Stimulated activated CD4-positive, alpha-beta T cell treated with anti-CD3 and anti-CD28 coated beads, Interleukin-12 subunit alpha, Interleukin-12 subunit beta, amount 100 ng/mL, for 24 hours (primary cell): ENCODE measurements around the gene HEATR9.
"Not testable (repeated sequence)": the region's sequence is repeated elsewhere in the genome, so short reads cannot be mapped to it uniquely, and the experiment has no call there.

Experiments
- DNase-seq, 2 experiments: peaks; one replicate each; pipeline ENCODE4 v3.0.0-alpha.2; 2020; ENCODE audit warnings: low read depth in 2 of 2

HEATR9 gene, protein sequence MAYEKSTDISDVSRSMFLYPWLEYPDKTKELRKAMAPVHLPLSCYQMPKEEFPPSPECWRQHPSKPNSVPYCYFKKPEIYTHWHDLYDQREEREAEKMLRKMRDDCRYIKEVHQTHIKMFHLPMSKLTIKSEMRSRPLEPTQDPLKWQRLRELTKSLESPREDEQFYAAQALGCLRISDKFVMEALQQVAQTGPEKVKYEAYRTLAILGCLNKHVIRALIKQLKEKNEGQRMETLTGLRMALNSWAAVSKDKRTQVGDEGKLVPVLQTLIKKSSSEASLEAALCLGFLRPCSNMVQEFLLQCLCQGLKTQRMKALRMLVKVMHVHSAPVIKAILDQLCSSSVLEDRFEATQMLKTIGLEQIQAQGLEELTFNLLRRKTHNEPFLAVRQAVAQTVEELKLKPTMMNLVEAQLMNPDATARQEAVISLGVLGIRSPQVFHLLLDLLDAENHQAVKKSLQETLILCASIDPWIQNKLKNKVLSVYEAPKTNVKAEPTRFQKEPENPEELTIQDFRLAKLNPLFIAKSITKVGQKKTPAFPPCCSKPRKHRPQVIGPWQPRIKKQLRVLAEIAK

DNA sequence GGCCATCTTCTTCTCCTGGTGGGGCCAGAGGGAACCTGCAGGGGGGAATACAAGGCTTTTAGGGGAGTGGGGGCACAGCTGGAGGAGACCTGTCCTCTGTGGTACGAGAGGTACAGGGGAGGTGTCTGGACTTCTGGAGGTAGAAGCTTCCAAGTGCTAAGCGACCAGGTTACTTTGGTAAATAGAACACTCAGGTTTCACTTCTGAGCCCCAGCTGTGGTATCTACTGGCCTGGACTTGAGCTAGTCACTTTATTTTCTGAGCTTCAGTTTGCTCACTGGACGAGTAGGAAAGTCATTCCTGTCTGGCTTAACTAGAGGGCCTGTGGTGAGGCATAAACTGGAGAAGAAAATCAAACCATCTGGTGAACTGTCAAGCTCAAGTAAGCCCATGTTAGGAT, at the start of gene HEATR9:
Gene HEATR9, minus strand, starts transcription at position 155 of the 400 bp plus-strand sequence. Its CDS starts 149 bp downstream, at position 6.
- no peak for DNase-seq

DNA sequence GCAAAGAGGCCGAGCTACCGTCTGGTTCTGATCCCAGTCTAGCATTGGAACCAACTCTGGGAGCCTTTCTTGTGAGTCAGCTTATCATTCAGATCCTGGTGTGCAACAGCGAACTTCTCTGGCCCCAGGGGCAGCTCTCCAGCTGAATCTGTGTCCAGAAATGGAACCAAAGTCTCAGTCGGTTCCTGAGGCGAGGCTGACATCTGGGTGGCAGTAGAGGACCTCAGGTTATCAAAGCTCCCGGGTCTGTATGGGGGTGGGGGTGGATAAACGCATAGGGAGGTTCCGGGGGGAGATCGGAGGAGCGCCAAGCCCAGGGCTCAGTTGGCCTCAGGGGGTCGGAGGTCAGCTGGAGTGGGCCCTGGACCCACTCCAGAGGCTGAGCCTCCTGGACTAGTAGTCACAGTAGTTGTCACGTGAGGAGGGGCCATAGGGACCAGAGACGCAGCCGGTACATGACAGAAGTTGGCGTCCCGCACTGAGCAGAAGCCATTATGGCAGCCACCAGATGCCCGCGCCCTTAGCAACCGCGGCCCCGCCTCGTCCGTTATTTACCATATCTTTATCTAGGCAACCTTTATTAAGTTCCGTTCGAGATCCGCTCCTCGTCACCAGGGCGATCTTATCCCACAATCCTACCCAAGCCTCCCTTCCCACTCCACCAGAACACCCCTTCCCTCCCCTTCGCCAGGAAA, 49.0 kb upstream of the HEATR9 start:
- no peak for DNase-seq

DNA sequence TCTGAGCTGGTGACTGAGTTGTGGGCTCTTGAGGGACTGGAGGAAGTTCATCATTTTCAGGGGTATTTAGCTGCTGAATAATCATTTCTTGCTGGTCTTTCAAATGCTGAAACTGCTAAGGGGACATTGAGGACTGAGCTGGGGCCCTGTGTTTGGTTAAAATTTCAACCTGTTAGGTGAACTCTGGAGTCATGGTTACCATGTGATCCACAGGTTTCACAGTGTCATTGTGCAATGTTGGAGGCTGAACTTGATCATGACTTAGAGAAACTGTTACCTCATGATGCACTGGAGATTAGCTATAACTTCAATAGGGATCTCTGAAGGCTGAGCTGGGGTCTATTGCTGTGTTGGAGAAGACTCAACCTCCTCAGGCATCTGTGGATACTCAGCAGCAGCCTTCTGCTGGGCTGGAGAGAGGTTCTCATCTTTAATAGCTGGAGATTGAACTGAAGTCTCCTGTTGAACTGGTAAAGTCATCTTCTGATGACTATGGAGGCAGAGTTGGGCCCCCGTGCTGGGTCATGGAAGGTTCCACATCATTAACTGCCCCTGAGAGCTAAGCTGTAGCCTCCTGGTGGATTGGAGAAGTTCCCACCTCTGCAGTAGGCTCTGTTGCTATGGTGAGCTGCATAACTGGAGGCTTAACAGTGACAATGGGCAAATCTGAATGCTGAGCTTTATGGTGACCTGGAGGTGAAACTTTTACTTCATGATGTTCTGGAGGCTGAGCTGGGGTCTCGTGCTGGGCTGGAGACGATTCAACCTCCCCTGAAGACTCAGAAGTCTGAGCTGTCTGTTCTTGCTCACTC, 46.7 kb upstream of the HEATR9 start:
- DNase-seq = no peak

DNA sequence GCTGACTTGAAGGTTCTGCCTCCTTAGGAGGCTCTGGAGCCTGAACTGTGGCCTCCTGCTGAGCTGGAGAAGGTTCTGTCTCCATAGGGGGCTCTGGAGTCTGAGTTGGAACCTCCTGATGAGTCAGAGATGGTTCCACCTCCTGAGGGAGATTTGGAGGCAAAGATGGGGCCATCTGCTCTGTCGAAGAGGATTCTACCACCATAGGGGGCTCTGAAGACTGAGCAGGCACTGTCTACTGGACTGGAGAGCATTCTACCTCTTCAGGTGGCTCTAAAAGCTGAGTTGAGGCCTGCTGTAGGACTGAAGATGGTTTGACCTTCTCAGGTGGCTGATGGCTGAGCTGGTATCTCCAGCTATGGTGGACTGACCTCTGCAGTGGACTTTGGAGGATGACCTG, 45.7 kb upstream of the HEATR9 start:
- no peak for DNase-seq

DNA sequence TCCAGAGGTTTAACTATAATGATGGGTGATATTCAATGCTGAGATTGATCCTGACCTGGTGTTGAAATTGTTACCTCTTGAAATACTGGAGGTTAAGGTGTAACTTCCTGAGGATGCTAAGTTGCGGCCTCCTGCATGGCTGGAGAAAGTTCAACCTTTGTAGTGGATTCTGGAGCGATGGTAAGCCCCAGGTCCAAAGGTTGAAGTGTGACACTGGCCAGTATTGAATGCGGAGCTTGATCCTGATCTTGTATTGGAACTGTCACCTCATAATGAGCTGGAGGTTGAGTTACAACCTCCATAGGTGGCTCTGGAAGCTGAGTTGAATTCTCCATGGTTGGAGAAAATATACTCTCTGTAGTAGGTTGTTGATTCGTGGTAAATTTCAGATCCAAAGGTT, 44.9 kb upstream of the HEATR9 start:
- no peak for DNase-seq

DNA sequence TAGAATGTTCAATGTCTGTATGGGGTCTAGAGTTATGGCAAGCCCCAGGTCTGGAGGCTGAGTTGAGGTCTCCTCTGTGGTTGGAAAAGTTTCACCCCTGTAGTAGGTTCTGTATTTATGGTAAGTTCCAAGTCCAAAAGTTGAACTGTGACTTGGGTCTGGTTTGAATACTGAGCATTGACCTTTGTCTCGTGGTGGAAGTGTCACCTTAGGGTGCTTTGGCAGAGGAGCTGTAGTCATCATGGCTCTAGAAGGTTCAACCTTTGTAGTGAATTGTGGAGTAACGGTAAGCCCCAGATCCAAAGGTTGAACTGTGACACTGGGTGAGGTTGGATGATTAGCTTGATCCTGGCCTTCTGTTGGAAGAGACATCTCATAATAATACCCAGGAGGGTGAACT, 44.3 kb upstream of the HEATR9 start:
- DNase-seq = no peak

DNA sequence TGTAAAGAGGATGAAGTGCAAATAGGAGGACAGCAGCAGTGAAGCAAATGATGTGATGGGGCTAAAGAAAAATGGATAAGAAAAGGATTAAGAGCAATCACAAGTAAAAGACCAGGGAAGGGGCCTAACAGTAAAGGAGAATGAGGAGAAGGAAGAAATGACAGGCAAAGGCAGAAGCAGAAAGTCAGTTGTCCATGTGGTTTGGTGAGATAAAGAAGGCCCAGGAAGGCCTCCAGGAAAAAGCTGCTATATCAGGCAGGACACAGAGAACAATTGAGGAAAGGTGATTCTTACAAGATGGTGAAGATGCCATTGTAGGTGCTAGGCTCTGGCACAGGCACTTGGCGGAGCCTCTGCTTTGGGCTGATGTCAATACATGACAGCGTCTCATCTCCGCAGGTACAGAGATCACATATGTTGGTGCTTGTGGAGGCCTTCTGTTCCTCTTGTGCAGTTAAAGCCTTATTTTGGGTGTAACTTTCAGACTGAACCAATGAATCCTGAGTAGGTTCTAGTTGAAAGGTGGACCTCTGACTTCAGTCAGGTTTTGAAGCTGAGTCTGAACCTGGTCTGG, 43.7 kb upstream of the HEATR9 start:
- no peak for DNase-seq

DNA sequence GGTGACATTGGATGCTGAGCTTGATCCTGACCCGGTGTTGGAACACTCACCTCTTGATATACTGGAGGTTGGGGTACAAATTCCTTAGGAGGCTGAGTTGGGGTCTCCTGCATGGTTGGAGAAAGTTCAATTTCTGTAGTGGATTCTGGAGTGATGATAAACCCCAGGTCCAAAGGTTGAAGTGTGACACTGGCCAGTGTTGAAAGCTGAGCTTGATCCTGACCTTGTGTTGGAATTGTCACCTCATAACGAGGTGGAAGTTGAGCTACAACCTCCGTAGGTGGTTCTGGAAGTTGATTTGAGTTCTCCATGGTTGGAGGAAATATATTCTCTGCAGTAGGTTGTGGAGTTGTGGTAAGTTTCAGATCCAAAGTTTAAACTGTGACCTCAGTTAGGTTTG, 40.7 kb upstream of the HEATR9 start:
- no peak for DNase-seq

DNA sequence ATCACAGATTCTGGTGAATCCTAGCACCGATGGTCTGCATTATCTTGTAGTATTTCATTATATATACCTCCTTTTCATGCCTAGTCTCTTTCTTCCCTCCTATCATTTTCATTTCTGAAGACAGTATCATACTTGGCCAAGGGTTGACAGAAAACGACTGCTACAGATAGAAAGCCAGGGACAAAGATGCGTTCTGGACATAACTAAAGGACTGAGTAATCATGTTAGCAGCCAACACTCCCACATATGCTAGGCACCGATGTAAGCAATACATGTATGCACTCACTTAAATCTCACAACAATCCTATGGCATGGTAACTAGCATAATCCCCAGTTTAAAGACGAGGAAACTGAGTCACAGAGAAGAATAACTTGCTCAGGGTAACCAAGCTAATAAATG, 39.0 kb upstream of the HEATR9 start:
- DNase-seq = no peak

DNA sequence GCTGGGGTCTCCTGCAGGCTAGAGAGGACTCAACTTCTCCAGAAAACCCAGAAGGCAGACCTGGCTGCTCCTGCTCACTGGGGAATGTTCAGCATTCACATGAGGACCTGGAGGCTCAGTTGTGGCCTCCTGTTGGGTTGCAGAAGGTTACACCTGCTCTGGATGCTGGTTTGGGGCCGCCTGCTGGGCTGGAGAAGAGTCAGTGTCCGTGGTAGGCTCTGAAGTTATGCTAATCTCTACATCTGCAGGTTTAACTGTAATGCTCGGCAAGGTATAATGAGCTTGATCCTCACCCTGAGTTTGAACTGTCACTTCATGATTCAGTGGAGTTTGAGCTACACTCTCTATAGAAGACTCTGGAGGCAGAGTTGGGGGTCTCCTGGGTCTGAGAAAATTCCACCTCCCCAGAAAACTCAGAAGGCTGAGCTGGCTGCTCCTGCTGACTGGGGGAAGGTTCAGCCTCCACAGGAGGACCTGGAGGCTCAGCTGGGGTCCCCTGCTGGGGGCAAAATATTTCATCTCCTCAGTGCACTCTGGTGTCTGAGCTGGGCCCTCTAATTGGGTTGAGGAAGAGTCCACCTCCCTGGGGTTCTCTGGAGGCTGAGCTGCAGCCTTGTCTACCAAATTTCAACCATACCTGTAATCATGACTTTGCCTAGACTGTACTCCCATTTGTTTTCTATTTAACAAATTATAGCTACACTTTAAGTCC, 38.4 kb upstream of the HEATR9 start:
- no peak for DNase-seq

DNA sequence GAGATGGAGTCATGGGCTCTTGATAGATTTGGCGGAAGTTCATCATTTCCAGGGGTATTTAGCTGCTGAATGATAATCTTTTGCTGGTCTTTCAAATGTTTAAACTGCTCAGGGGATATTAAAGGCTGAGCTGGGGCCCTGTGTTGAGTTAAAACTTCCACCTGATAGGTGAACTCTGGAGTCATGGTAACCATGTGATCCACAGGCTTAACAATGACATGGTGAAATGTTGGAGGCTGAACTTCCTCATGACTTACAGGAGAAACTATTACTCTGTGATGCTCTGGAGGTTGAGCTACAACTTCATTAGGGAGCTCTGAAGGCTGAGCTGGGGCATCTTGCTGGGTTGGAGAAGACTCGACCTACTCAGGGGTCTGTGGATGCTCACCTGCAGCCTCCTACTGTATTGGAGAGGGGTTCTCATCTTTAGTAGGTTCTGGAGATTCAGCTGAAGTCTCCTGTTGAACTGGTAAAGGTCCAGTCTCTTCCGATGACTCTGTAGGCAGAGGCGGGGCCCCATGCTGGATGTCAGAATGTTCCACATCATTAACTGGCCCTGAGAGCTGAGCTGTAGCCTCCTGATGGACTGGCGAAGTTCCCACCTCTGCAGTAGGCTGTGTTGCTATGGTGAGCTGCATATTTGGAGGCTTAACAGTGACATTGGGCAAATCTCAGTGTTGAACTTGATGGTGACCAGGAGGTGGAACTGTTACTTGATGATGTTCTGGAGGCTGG, 37.7 kb upstream of the HEATR9 start:
- DNase-seq = no peak

DNA sequence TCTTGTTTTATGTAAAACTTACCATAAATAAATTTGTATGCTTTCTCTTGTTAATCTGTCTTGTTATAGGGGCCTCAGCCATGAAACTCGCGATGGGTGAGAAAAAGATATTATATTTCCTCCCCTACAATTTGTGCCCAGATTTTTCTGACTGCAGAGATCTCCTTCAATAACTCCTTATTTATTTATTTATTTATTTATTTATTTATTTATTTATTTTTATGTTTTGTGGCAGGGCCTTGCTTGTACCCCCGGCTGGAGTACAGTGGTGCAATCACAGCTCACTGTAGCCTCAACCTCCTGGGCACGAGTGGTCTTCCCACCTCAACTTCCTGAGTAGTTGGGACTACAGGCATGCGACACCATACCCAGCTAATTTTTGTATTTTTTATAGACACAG, 34.8 kb upstream of the HEATR9 start:
- no peak for DNase-seq

DNA sequence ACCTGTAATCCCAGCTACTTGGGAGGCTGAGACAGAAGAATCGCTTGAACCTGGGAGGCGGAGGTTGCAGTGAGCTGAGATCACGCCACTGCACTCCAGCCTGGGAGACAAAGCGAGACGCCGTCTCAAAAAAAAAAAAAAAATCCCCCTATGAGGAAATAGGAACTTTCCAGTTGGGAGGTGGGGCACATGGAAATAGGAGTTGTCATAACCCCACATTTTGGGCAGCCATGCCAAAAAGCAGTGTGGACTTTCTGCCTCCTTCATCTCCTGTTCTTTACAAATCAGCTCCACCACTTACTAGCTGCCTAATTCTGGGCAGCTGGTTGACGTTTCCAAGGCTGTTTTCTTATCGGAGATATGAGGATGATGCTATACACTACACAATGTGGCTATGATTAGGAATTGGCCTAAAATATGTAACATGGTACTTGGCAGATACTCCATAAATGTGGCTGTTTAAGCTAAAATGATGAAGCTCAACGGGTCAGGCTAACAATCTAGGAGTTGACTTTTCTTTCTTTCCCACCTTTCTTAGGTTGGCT, 33.0 kb upstream of the HEATR9 start:
- DNase-seq = no peak

DNA sequence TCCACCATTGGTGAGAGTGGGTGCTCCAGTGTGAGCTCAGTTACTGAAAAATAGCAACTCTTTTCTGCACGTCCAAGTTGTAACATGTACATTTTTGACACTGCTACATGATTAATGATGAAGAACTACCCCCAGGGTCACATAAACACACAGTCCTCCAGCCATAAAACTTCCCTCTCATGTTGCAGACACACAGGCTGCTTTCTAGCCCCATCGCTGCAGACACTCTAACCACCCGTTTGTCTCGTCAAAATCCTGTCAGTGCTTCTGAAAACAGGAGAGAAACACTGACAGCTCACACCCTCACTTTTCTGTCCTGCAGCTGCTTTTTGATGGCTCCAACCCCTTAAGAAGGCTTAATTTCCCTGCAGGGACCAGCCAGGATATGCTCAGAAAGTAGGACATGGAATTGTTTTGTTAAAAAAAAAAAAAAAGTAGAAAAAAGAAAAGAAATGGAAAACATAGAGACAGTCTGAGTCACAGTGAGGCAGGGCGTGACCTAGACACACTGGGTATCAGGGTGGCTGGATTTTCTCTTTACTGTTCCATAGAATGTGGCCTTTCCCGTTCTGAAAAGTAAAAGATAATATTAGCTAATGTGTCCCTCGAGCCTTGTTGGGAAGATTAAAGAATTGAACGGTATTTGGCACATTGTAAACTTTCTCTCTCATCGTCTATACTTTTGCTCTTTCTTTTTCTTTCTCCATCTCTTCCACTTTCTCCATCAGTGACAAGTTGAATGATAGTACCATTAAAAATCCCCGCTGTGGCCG, 32.2 kb upstream of the HEATR9 start:
- no peak for DNase-seq

DNA sequence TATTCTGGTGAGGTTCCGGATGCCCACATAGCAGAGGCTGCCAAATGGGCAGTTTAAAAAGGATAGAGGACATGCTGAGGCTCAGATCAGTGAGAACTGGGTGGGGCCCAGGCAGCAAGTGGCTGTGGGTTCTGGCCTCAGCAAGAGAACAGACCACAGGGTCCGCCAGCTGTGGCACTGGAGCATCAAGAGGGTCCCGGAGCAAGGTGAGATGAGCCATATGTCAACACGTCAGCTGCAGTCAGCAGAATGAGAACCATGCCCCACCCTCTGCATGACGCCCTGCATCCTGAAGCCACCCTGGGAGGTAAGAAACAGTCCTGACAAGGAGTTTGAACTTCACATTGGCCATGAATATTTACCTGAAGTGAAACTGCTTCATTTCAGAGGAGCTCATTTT, 31.6 kb upstream of the HEATR9 start:
- DNase-seq = no peak

DNA sequence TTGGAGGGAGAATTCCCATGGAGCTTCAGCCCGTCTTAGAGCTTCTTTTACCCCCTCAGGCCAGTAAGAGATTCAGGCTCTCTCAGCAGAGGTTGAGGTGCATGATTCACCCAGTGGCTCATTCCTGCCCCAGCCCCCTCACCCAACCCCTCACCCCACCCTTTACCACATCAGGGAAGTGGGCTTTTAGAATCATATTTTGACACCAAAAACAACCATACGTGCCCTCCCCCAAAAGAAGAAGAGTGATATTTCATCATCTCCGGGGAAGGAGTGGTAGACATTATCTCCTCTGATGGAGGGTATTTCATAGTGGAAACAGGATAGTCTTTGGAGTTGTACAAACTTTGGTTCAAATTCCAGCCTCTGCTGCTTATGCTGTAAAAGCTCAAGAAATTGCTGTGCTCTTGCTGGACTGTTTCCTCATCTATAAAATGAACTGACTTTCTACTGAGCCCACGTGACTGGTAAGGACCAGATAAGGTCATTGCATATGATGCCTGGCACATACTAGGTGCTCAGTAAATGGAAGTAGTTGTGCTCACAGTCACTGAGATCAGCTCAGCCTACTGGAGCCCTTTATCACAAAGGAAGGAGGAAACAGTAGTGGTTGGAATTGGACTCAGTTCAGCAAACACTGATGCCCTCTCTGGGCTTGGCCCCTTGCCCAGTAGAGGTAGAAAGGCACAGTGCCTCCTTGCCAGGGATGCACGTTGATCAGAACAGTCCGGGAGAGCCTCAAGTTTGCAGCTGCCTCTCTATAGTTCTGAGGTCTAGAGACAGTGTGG, 29.8 kb upstream of the HEATR9 start:
- no peak for DNase-seq

DNA sequence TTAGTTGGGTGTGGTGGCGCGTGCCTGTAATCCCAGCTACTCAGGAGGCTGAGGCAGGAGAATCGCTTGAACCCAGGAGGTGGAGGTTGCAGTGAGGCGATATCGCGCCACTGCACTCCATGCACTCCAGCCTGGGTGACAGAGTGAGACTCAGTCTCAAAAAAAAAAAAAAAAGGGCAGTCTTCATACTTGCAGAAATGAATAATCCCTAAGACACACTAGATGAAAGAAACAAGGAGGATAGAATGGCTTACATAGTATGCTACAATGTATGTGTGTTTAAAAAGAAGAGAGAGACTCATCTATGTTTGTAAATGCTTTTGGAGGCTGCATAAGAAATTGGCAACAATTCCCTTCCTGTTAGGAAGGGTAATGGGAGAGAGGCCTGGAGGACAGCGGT, 29.1 kb upstream of the HEATR9 start:
- DNase-seq = not testable (repeated sequence)
